ENCODE data around the gene ABCA7.

The ABCA7 gene

DNA sequence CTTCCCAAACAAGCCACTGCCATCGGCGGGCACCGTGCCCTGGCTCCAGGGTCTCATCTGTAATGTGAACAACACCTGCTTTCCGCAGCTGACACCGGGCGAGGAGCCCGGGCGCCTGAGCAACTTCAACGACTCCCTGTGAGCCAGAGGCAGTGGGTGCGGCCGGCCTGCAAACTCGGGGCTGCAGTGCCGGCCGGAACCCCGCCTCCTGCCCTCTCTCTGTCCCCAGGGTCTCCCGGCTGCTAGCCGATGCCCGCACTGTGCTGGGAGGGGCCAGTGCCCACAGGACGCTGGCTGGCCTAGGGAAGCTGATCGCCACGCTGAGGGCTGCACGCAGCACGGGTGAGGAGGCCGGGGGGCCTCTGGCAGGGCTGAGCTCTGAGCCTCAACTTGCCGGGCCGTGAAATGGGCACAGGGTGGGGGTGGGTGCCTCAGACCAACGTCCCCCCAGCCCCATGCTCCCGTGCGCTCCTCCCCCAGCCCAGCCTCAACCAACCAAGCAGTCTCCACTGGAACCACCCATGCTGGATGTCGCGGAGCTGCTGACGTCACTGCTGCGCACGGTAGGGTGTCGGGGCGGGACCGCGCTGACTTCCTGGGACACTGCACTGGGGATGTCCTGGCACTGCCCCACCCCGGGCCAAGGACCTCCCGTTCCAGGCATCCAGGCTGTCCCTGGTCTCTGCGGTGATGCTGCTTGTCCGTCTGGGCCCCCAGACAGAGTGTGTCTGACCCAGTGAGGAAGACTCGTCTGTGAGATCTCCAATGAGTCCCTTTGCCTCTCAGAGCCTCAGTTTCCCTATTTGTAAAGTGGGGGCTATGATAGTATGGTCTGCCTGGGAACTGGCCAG is 2.2 kb downstream of the ABCA7 start:
- DNase-seq: no peak

- DNase-seq: no peak
Measured at GRCh38 chr19:1042689-1043511, 3.0 kb downstream of the ABCA7 start.

- DNase-seq: peak; percentile 48 to 54
Measured at GRCh38 chr19:1045247-1045603, 5.3 kb downstream of the ABCA7 start.

DNA sequence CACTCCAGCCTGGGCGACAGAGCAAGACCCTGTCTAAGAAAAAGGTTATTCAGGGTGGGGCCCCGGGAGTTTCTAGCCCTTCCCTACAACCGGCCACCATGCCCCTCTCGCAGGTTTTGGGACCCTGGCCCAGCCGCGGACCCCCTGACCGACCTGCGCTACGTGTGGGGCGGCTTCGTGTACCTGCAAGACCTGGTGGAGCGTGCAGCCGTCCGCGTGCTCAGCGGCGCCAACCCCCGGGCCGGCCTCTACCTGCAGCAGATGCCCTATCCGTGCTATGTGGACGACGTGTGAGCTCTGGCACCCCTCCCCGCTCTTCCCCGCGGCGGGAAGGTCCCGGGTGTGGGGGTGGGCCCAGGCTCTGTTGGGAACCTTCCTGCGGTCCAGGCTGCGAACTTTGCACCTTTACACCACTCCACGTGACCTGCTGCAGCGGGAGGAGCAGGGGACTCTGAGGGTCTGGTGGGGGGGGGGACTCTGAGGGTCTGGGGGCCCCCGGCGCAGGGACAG is 6.3 kb downstream of the ABCA7 start:
- no peak for DNase-seq

DNA sequence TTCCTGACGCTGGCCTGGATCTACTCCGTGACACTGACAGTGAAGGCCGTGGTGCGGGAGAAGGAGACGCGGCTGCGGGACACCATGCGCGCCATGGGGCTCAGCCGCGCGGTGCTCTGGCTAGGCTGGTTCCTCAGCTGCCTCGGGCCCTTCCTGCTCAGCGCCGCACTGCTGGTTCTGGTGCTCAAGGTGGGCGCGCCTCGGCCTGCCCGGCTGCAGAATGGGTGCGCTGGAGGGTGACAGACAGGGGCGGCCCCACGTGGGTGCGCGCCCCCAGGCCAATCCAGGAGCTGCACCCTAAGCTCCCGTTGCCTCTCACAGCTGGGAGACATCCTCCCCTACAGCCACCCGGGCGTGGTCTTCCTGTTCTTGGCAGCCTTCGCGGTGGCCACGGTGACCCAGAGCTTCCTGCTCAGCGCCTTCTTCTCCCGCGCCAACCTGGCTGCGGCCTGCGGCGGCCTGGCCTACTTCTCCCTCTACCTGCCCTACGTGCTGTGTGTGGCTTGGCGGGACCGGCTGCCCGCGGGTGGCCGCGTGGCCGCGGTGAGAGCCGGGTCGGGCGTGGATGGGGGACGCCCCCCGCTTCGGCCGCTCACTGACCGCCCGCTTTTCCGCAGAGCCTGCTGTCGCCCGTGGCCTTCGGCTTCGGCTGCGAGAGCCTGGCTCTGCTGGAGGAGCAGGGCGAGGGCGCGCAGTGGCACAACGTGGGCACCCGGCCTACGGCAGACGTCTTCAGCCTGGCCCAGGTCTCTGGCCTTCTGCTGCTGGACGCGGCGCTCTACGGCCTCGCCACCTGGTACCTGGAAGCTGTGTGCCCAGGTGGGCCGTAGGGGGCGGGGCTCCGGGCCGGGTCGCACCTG is 7.2 kb downstream of the ABCA7 start:
- DNase-seq: no peak

- no peak for DNase-seq
Measured at GRCh38 chr19:1047696-1048147, 7.8 kb downstream of the ABCA7 start.

GRCh38 chr19:1049106-1049505 is 9.2 kb downstream of the ABCA7 start:
- DNase-seq: no peak

GRCh38 chr19:1049800-1050199 is 9.9 kb downstream of the ABCA7 start:
- no peak for DNase-seq

DNA sequence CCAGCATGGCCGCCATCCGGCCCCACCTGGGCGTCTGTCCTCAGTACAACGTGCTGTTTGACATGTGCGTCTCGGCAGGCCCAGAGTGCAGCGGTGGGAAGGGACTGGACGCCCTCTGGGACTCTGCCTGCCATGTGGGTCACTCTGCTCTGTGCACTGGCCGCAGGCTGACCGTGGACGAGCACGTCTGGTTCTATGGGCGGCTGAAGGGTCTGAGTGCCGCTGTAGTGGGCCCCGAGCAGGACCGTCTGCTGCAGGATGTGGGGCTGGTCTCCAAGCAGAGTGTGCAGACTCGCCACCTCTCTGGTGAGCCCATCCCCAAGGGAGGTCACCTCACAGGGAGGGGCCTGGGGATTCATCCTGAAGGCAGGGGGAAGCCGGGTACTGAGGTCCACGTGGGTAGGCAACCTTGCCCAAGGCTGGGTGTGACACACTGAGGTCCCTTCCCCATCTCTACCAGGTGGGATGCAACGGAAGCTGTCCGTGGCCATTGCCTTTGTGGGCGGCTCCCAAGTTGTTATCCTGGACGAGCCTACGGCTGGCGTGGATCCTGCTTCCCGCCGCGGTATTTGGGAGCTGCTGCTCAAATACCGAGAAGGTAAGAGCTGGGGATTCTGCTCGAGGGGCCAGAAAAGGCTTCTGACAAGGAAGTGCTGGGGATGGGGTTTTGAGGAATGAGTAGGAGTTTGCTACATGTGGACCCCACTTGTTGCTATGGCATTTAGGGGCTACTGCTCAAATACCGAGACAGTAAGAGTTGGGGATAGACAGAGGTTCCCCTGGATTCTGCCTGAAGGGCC is 11.3 kb downstream of the ABCA7 start:
- DNase-seq: no peak

GRCh38 chr19:1051791-1052190 is 11.9 kb downstream of the ABCA7 start:
- DNase-seq: no peak

GRCh38 chr19:1052349-1052975 is 12.6 kb downstream of the ABCA7 start:
- no peak for DNase-seq

GRCh38 chr19:1053176-1054101 is 13.5 kb downstream of the ABCA7 start:
- DNase-seq: no peak

DNA sequence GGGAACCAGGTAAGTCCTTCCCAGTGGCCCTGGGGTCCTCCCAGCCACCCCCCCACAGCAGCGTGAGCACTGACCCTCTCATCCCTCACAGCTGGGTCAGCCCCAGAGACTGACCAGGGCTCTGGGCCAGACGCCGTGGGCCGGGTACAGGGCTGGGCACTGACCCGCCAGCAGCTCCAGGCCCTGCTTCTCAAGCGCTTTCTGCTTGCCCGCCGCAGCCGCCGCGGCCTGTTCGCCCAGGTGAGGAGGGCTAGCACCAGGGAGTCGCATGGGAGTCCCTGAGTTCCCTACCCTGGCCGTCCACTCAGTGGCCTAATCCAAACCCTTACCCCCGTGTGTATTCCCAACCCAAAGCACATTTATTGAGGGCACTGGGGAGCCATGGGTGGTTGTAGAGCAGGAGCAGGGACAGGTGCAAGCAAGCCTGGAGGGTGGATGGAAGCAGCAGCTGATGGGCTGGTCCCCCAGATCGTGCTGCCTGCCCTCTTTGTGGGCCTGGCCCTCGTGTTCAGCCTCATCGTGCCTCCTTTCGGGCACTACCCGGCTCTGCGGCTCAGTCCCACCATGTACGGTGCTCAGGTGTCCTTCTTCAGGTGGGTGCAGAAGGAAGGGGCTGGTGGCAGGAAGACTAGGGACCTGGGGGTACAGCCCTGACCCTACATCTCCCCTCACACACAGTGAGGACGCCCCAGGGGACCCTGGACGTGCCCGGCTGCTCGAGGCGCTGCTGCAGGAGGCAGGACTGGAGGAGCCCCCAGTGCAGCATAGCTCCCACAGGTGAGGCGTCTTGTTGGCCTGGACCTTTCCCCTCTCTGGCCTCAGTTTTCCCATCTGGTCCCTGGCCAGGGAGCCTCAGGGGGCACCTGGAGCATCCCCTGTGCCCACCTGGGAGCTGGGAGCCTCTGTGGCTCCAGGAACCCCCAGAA is 14.5 kb downstream of the ABCA7 start:
- no peak for DNase-seq

- DNase-seq: no peak
Measured at GRCh38 chr19:1055028-1055425, 15.1 kb downstream of the ABCA7 start.

GRCh38 chr19:1055886-1056620 is 16.1 kb downstream of the ABCA7 start:
- no peak for DNase-seq

GRCh38 chr19:1057176-1057855 is 17.4 kb downstream of the ABCA7 start:
- peak; percentile 45 to 47 for DNase-seq

DNA sequence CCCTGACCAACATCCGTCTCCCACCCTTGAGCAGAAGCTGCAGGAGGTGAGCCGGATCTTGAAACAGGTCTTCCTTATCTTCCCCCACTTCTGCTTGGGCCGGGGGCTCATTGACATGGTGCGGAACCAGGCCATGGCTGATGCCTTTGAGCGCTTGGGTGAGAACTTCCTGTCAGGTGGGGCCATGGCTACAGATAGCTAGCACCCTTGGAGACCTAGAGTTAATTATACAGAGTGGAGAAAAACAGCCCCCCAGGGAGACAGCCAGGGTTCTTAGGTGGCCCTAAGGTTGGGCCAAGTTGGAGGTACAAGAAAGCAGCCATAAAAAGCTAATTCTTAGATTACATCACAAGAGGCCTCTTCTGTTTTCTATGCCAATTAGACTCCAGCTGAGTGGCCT is 18.2 kb downstream of the ABCA7 start:
- DNase-seq: no peak

- DNase-seq: no peak
Measured at GRCh38 chr19:1060689-1061088, 20.8 kb downstream of the ABCA7 start.

Measured in activated CD4-positive, alpha-beta T cell treated with anti-CD3 and anti-CD28 coated beads, Interleukin-2, amount 50 U/mL, for 4 hours (primary cell).